Ascending aorta (tissue), 2 donors: ENCODE measurements around the gene ANKRD52. TPM values are rescaled to one million over a fixed set of nuclear protein-coding genes. Genes with fewer than 3 reads are reported as not detected.
A peak's percentile ranks its signal among the peaks of the same experiment; 100 is the strongest.

Source experiments
- DNase-seq, 2 donors: peaks; one replicate each; pipeline ENCODE4 v3.0.0-alpha.2; 2019; ENCODE audit warnings: low spot score in 2 of 2
- H3K27ac ChIP-seq, 2 donors: fragments of 200-600 bp; sonication (generic); one replicate each; pipeline ENCODE4 v1.5.1; 2016 to 2017; ENCODE audit warnings: mild to moderate bottlenecking in 1 of 2
- H3K27me3 ChIP-seq: fragments of 200-600 bp; sonication (generic); one replicate; pipeline ENCODE4 v1.5.1; 2017
- H3K36me3 ChIP-seq, 2 donors: fragments of 200-600 bp; sonication (generic); one replicate each; pipeline ENCODE4 v1.5.1; 2016
- H3K4me1 ChIP-seq, 2 donors: fragments of 200-600 bp; sonication (generic); one replicate each; pipeline ENCODE4 v1.5.1; 2016 to 2017; ENCODE audit warnings: mild to moderate bottlenecking in 1 of 2
- H3K4me3 ChIP-seq, 2 donors: fragments of 200-600 bp; sonication (generic); one replicate each; pipeline ENCODE4 v1.5.1; 2016 to 2017; ENCODE audit warnings: mild to moderate bottlenecking in 1 of 2
- H3K9me3 ChIP-seq, 2 donors: fragments of 200-600 bp; sonication (generic); one replicate each; pipeline ENCODE4 v1.5.1; 2016
- CTCF ChIP-seq, 3 experiments: fragments of 200-600 bp in 2 of 3; fragments of 450-650 bp in 1 of 3; sonication (generic) in 2 of 3; IDR thresholded peaks; one replicate each; pipeline ENCODE4 v1.5.1; 2016 to 2019; ENCODE audit warnings: antibody characterized with exemption in 3 of 3, mild to moderate bottlenecking in 1 of 3, moderate library complexity in 1 of 3
- intact Hi-C: fragments of 100-400 bp; cut with DNase I; formaldehyde crosslinking; loops from one replicate; pipeline ENCODE4 v1.15.1; 2023
- total RNA-seq: library from RNA; depleted of rRNA; stranded (reverse); fragments of >200 nt; gene quantifications from one replicate; pipeline ENCODE4 v1.1.0, GENCODE V29; 2016

Gene ANKRD52
- 17.5 TPM for total RNA-seq

GRCh38 chr12:56258068-56258819, at the start of gene ANKRD52:
TSS of gene ANKRD52 (minus strand) at chr12:56258384. CDS start at chr12:56258269, 115 bp downstream.
- Histone ChIP-seq H3K36me3 (peaks cover 23 to 27% of the 10 kb centered on the region in 2 donors), H3K4me1 (peaks cover 3 to 19% of the 10 kb centered on the region in 2 donors), H3K27ac (peak within 1 kb of the TSS; percentile 75 to 89), H3K4me3 (peak within 1 kb of the TSS; percentile 69 to 89), H3K27me3 (no peaks in the 10 kb centered on the region), H3K9me3 (no peaks in the 10 kb centered on the region)
- TF ChIP-seq CTCF (IDR thresholded peaks at IDR 0.05), result peak; percentile 24 to 95 (median 33)
- peak in 1 of 2 donors; percentile 82 for DNase-seq
- intact Hi-C loops, result loop anchor here (1.0 to 2.0 kb wide), 3 partner anchors 9 to 69 kb away; partner anchors contain the start of genes NABP2 and SMARCC2

GRCh38 chr12:56307221-56307965, 49.2 kb upstream of the ANKRD52 start:
- Histone ChIP-seq H3K4me3 (no peak overlapping the region), H3K4me1 (no peaks in the 10 kb centered on the region), H3K9me3 (no peaks in the 10 kb centered on the region), H3K27ac (no peak overlapping the region), H3K36me3 (peaks cover 35 to 53% of the 10 kb centered on the region in 2 donors), H3K27me3 (no peaks in the 10 kb centered on the region)
- no peak for TF ChIP-seq CTCF (IDR thresholded peaks at IDR 0.05)
- intact Hi-C loops, result no loop called here
- DNase-seq, result no peak

- Histone ChIP-seq H3K4me3 (no peak overlapping the region), H3K9me3 (no peaks in the 10 kb centered on the region), H3K27me3 (no peaks in the 10 kb centered on the region), H3K36me3 (peaks cover 27 to 44% of the 10 kb centered on the region in 2 donors), H3K27ac (no peak overlapping the region), H3K4me1 (peaks cover 0 to 9% of the 10 kb centered on the region in 2 donors)
- intact Hi-C loops, result no loop called here
- no peak for DNase-seq
- TF ChIP-seq CTCF (IDR thresholded peaks at IDR 0.05), result no peak
Observed at GRCh38 chr12:56304872-56305590, 46.8 kb upstream of the ANKRD52 start.

- Histone ChIP-seq H3K9me3 (no peaks in the 10 kb centered on the region), H3K4me1 (peaks cover 0 to 10% of the 10 kb centered on the region in 2 donors), H3K27ac (no peak overlapping the region), H3K36me3 (peaks cover 20 to 41% of the 10 kb centered on the region in 2 donors), H3K4me3 (no peak overlapping the region), H3K27me3 (no peaks in the 10 kb centered on the region)
- no peak for TF ChIP-seq CTCF (IDR thresholded peaks at IDR 0.05)
- no peak for DNase-seq
- intact Hi-C loops, result no loop called here
Observed at GRCh38 chr12:56304276-56304675, 46.1 kb upstream of the ANKRD52 start.

- no peak for DNase-seq
- no peak for TF ChIP-seq CTCF (IDR thresholded peaks at IDR 0.05)
Observed at GRCh38 chr12:56300644-56301464, 42.7 kb upstream of the ANKRD52 start.

More at GRCh38 chr12:56300644-56301464, 42.7 kb upstream of the ANKRD52 start:
- Histone ChIP-seq H3K27me3 (no peaks in the 10 kb centered on the region), H3K27ac (peak overlapping the region; percentile 91 to 96), H3K36me3 (peaks cover 3 to 20% of the 10 kb centered on the region in 2 donors), H3K9me3 (no peaks in the 10 kb centered on the region), H3K4me3 (peak overlapping the region; percentile 82 to 93), H3K4me1 (peaks cover 9 to 25% of the 10 kb centered on the region in 2 donors)
- intact Hi-C loops, result loop anchor here (1.0 to 2.0 kb wide), 4 partner anchors 15 to 77 kb away; partner anchors contain the start of genes COQ10A, NABP2 and PAN2
